Brain pericyte (primary cell): ENCODE measurements around the gene FRMD5.
"Not testable (repeated sequence)": the region's sequence is repeated elsewhere in the genome, so short reads cannot be mapped to it uniquely, and the experiment has no call there.

Experiments used
- DNase-seq: peaks from one replicate; pipeline ENCODE4 v3.0.0-alpha.2; 2012; ENCODE audit warnings: low read depth, low spot score

The FRMD5 gene

DNA sequence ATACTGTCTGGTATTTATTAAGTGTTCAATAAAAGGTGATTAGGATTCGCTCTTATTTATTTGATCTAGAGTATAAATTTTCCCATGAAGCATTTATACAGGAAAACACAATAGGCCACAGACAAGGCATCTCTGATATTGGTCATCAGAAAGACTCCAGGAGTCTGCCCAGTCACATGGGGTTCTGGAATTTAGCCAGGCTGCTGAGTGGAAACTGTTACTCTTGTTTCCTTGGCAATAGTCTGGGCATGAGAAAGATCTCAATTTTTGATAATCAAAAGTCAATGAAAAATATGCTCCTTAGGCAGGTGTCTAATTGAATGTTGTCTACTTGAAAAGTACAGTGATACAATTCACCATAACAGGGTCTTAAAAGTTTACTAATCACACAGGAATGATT is 161.2 kb downstream of the FRMD5 start:
- DNase-seq, result no peak

DNA sequence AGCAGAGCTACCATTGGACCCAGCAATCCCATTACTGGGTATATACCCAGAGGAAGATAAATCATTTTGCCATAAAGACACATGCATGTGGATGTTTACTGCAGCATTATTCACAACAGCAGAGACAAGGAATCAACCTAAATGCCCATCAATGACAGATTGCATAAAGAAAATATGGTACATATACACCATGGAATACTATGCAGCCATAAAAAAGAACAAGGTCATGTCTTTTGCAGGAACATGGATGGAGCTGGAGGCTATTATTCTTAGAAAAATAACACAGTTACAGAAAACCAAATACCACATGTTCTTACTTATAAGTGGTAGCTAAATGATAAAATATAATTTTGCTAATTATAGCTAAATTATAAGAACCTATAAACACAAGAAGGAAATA is 162.3 kb downstream of the FRMD5 start:
- DNase-seq, result not testable (repeated sequence)

DNA sequence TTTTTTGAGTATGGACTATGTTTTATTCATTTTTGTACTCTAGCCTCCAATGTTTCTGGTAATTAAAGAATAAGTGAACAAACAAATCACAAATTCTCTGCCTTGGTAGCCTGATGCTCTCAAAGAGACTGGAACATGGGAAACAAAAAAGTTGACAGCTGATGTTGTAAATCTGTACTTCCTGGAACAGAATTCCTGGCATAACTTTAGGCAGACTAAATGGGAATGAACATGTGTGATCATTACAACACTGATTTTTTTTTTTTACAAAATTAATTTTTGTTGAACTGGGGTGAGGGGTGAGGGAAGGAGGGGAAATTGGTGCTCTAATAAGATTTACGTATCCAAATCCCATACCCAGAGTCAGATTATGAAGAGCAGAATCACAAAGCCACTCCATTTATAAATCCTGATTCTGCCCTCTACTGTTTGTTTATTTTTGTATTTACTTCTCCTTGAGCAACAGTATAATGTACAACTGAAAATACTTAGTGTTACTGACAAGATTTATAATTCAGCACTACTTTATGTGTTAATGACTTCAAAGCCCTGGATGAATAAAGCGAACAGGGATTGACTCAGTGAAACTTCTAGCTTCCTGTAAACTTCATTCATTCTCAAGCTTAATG is 165.0 kb downstream of the FRMD5 start:
- DNase-seq, result no peak

DNA sequence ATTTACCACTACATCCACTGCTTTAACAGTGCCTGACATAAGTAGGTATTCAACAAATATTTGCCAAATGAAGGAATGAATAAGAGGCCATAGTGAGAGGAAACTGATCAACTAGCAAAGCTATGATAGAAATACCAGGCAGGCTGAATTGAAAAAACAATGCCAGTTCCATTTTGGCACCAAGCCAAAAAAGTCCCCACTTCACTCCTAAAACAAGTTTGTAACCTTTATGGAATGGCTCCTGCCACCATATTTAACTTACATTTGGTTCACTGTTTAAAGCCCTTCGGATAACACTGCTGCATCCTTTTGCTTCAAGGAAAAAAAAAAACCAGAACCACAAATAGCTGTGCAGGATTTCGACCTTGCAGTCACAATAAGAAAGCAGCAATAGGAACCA is 166.1 kb downstream of the FRMD5 start:
- no peak for DNase-seq

DNA sequence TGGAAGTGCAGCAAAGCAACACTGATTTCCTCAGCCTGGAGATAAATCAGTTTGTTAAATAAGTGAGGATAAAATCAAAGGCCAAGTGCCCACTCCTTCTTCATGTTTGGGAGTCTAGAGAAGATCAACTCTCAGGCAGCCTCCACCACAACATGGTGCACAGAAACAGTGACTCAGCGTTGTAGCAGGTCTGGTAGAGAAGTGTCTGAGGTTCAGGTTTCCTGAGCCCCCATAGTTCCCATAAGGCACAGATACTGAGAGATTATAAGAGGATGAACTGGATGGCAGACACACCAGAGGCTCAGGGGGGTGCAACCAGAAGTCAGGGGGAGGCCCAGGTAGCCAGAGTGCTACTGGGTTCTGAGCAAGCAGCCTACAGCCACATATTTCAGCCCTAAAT is 166.7 kb downstream of the FRMD5 start:
- no peak for DNase-seq

DNA sequence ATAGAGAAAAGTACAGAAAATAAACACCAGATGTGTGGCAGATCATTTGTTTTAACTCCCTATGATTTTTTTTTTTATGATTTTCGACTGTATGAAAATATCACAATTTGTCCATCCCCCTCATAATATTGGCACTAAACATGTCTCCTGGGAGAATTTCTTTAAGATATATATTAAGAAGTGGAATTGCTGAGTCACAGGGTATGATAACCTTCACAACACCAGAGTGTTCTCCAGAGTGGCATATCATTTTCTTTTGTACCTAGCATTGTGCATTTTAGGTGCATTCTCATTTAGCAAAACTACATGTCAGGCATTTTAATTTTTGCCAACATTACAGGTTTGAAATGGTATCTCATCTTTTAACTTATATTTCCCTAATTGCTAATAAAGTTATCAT is 170.9 kb downstream of the FRMD5 start:
- DNase-seq, result no peak

DNA sequence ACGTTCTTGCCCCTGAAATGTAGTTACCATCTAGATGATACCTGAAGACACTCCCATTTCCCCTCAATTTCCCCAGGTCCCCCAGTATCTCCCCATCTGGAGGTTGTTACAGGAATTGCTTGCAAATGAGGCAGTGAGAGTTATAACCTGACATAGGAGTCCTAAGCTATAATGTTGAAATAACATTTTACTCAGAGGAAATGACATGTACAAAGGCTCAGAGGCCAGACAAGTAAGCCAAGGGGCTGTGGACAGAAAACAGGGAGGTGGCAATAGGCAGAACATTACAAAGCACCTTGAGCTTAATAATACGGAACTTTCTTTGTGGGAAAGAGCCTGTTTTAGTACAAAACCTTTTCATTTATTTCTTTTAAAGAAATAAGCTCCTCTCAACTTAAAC is 171.9 kb downstream of the FRMD5 start:
- no peak for DNase-seq

DNA sequence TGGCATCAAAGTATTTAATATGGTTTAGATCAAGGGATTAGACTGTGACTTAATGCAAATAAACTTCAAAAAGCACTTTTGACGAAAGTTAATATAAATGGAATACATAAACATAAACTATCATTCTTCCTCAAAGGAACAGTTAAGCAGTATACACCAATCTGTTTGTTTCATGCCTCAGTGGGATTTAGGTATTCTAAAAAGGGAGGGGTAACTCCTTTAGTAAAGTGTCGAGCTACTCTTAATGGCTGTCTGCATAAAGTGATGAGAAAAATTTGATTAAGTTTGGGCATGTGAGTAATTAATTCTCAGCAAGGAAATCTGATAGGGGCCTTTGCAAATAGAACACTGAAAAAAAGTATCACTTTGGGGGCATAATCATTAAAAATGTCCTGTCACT is 176.9 kb downstream of the FRMD5 start:
- no peak for DNase-seq

DNA sequence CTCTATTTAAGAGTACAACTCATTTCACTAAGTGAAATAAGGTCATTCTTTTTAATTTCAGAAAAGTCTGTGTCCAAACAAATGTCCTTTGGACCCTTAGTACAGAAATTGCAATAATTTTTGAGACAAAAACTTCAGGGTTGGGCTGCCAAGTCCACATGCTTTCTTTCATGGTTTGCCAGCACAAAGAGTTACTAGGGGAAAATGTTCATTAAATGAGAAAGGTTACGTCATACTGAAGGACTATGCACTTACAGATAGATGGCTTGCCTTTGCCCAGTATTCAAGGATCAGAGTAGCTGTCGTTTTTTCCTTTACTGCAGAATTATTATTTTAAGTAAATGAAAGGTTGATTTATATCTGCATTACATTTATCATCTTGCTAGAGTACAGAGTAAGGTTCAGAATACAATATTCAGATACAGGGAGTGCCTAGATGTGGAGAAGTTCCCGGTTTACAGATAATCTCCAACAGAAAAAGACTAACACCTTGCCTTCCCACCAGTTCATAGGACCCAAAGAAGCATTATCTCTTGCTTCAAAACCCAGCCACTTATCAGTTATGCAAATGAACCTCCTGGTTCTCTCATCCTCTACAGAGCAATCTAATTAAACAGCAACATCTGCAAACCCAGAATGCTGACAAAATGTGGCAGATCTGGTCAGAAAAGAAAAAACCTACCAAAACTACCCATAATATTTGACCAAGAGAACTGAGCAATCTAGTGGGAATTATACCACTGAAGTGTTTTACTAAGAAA is 179.3 kb downstream of the FRMD5 start:
- DNase-seq, result no peak

DNA sequence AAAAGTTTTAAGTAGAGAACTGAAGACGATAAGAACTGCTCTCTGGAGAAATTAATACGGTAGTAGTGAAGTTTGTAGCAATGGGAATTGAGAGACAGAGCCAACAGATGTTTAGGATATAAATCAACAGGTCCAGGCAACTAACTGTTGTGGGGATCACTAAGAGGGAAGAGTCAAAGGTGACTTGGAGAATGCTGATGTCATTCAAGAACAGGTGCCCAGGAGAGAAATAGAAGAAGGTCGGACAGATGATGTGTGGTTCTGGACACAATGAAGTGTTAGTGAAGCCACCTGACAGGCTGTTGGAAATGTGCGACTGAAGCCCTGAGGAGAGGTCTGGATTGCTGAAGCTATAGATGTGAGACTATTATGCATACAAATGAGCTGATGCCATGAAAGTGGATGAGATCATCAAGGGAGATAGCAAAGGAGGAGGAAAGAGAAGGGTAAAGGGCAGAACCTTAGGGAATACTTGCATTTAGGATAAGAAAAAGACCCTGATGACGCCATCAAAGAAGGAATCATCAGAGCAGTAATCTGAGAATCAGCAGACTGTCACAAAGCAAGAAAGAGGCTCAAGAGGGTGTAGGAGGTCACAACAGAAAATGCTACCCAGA is 183.7 kb downstream of the FRMD5 start:
- no peak for DNase-seq

DNA sequence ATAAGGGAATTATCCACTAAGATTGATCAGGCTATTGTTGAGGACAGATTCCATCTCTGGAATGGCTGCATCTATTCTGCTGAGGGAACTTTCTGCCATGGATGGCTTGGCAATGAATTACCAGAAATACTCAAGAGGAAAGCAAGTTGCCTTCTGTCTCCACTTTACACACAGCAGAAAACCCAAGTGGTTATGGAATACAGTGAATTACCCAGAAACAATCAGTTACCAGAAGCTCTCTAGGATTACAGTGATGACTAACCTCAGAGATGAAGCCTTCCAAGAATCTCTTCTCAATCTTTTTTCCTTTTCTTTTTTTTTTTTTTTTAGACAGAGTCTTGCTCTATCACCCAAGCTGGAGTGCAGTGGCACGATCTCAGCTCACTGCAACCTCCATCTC is 185.0 kb downstream of the FRMD5 start:
- no peak for DNase-seq

DNA sequence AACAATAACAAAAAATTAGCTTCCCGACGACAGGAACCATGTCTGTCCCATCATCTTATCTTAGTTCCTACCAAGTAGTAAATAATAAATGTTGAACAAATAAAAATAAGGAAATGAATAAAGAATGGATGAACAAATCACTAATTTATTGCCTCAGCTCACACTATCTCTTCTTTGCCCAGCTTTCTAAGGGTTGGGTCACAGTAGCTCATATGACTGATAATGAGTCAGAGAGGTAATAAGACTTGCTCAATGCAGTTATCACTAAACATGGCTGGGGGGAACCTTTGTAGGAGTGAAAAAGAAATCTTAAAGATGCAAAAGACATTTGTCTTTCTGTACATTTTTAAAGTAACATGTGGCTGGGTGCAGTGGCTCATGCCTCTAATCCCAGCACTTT is 186.0 kb downstream of the FRMD5 start:
- DNase-seq, result no peak

DNA sequence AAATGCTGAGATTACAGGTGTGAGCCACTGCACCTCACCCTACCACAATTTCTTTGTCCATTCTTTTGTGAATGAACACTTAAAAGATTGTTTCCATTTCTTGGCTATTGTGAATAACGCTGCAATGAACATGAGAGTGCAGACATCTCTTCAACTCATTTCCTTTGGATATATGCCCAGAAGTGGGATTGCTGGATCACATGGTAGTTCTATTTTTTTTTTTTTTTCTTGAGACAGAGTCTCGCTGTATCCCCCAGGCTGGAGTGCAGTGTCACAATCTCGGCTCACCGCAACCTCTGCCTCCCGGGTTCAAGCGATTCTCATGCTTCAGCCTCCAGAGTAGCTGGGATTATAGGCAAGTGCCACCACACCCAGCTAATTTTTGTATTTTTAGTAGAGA is 194.8 kb downstream of the FRMD5 start:
- DNase-seq, result not testable (repeated sequence)

DNA sequence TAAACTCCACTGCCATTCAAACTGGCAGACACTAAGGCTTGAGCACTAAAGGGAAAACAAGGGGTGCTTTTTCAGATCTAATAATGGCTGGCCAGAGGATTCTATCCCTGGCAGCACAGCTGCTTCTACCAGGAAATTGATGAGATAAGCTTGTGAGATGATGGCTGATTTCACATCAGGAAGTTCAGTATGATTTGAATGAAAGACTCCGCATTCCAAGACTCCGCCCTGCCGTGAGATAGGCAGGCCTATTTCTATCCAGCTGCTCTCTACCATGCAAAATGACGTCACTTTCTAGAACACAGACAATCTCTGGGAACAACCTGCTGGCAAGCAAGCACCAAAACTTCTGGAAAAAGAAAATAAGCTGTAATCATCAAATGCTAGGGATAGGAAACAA is 196.5 kb downstream of the FRMD5 start:
- DNase-seq, result no peak

DNA sequence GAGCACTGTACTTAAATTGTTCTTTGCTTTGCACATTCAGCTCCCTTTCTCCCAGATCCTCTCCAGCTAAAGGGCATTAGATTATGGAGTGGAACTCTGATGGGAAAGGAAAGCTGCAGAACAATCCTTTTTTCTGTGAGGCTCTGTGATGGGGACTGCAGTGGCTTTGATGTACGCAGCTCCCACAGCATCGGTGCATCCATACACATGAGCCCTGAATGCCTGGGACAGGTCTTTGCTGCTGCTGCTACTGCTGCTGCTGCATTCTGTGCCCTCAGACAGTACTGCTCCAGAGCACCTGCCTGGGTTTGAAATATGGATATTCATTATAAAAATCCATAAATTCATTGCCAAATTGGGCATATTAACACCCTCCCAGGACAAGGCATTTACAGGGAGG is 203.9 kb downstream of the FRMD5 start:
- DNase-seq, result no peak

DNA sequence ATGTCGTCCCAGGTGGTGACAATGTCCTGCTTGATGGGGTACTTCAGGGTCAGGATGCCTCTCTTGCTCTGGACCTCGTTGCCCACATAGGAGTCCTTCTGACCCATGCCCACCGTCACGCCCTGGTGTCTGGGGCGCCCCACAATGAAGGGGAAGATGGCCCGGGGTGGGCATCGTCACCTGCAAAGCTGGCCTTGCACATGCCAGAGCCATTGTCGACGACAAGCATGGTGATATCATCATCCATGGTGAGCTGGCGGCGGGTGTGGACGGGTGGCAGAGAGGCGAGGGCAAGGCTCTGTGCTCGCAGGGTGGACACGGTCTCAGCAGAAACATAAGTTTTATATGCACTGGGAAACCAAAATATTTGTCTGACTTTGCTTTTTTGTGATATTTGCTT is 205.1 kb downstream of the FRMD5 start:
- no peak for DNase-seq

DNA sequence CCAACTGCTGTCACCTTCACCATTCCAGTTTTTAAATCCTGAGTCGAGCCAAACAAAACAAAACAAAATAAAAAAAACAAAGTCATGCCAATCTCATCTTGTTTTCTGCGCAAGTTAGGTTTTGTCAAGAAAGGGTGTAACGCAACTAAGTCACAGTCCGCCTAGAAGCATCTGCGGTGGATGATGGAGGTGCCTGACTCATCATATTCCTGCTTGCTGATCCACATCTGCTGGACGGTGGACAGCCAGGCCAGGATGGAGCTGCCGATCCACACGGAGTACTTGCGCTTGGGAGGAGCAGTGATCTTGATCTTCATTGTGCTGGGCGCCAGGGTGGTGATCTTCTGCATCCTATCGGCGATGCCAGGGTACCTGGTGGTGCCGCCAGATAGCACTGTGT is 206.2 kb downstream of the FRMD5 start:
- no peak for DNase-seq

DNA sequence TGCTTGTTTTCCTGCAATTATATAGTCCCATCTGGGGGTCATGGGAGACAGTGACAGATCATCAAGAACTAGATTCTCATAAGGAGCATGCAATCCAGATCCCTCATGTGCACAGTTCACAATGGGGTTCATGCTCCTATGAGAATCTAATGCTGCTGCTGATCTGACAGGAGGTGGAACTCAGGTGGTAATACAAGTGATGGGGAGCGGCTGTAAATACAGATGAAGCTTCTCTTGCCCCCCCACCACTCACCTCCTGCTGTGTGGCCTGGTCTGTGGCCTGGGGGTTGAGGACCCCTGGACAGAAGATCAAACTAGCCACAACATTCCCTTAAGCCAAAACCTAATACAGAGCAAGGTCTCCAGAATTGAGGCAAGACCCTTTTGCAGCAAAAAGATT is 207.1 kb downstream of the FRMD5 start:
- DNase-seq, result no peak

DNA sequence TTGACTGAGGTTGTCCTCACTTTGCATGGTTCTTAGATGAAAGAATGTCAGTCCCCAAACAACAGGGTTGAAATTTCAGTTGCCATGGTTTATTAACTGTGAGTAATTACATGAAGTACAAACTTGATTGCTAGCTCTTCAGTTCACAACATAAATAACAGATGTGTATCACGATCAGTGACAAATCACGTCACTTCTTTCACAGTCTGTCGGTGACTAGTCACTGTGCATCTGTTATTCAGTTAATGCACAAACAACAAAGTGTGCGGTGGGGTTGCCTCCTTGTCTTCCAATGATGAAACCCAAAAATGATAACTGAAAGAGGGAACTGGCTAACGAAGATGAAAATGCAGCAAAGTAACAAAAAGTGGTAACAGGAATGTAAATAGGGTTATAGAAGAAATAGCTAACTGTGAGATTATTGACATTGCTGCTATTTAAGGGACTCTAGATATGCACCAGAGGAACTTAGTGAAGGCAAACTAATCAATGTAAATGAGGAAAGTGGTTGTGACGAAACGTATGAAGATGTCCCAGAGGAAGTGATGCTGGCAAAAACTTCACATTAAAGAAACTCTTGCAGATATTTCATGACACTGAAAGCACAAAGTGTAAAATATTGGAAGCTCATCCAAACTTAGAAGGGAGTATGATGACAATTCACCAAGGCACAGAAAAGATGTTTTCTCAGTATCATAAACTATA is 208.9 kb downstream of the FRMD5 start:
- no peak for DNase-seq

DNA sequence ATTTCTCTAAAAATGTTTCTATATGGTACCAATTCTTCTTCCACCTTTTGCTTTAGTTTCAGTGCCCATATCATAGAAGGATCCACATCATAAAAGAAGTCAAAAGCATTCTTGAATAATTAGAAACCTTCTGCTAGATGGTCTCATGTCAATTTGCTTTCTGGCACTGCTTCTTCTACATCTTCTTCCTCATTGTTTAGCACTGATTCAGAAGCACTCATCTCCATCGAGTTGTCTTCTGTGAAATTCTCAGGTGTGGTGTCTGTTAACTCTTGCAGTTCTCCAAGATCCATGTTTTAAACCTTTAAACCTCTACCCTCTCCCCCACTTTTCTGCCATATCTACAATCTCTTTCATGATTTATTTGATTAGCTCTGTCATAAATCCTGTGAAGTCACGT is 213.5 kb downstream of the FRMD5 start:
- DNase-seq, result no peak

DNA sequence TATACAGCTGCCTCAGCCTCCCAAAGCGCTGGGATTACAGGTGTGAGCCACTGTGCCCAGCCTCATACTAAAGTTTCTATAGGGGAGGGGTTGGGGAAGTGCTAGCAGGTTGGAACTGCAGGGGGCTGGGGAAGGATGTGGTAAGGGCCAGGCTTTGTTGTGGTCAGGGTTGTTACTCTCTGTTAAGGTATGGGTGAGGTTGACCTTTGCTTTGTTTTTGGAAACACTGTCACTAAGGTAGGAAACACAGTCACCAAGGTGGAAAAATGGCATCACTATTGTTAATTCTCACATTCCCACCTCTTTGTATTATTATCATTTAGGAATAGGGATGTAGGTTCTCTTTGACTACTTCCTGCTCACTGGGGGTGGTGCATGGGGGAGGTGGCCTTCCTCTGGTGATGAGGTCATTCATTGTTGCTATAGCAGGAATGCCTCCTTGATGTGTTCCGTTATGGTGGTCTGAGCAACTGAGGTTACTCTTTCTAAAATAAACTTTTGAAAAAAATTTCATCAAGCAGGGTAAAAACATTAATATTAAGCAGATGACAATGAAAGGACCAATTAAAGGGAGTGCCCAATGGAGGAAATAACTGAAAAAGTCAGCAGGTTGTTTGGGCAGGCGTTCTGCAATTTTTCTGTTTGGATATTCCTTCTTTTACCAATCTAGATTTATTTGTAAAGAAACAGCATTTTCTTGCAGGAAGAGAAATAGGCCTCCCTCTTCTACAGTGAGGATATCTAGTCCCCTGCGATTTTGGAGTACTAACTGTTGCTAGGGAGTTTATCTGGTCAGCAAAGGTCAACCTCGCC is 217.8 kb downstream of the FRMD5 start:
- no peak for DNase-seq

DNA sequence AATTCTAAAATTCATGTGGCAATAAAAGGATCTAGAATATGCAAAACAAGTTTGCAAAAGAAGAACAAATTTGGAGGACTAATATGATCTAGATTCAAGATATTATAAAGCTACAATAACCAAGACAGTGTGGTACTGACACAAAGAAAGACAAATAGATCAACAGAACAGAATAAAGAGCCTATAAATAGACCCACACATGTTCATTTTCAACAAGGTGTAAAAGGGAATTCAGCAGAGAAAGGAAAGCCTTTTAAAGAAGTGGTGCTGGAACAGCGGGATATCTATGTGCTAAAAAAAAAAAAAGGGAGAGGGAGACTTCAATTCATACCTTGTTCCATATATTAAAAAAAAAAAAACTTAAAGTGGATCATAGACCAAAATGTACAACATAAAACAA is 219.3 kb downstream of the FRMD5 start:
- no peak for DNase-seq
